Parathyroid adenoma (tissue), 2 donors: ENCODE results near the gene EXOC4.

ENCODE experiments used
- H2AFZ ChIP-seq: fragments of 300-600 bp; sonication (generic); one replicate; pipeline ENCODE4 v1.7.0; 2017; ENCODE audit warnings: antibody characterized with exemption, mild to moderate bottlenecking
- H3K27ac ChIP-seq: fragments of 300-600 bp; sonication (generic); one replicate; pipeline ENCODE4 v1.7.0; 2017
- H3K27me3 ChIP-seq: fragments of 300-600 bp; sonication (generic); one replicate; pipeline ENCODE4 v1.7.0; 2017; ENCODE audit warnings: low read length; ENCODE audit not compliant: control insufficient read depth, insufficient read depth
- H3K36me3 ChIP-seq: fragments of 300-600 bp; sonication (generic); one replicate; pipeline ENCODE4 v1.7.0; 2017; ENCODE audit warnings: low read length; ENCODE audit not compliant: control insufficient read depth, insufficient read depth
- H3K4me1 ChIP-seq: fragments of 300-600 bp; sonication (generic); one replicate; pipeline ENCODE4 v1.7.0; 2017; ENCODE audit warnings: control low read depth
- H3K4me2 ChIP-seq: fragments of 300-600 bp; sonication (generic); one replicate; pipeline ENCODE4 v1.7.0; 2017; ENCODE audit warnings: low read length
- H3K4me3 ChIP-seq: fragments of 300-600 bp; sonication (generic); one replicate; pipeline ENCODE4 v1.7.0; 2017; ENCODE audit warnings: low read depth, low read length
- H3K79me2 ChIP-seq: fragments of 300-600 bp; sonication (generic); one replicate; pipeline ENCODE4 v1.7.0; 2017; ENCODE audit warnings: control low read depth
- H3K9ac ChIP-seq: fragments of 300-600 bp; sonication (generic); one replicate; pipeline ENCODE4 v1.7.0; 2017; ENCODE audit warnings: mild to moderate bottlenecking
- H3K9me3 ChIP-seq: fragments of 300-600 bp; sonication (generic); one replicate; pipeline ENCODE4 v1.7.0; 2017; ENCODE audit warnings: low read length; ENCODE audit not compliant: control insufficient read depth
- CTCF ChIP-seq: fragments of 300-600 bp; sonication (generic); IDR thresholded peaks from one replicate; pipeline ENCODE4 v1.7.0; 2017; ENCODE audit warnings: antibody characterized with exemption, mild to moderate bottlenecking
- donor health status: primary hyperparathyroidism.

EXOC4 gene

GRCh38 chr7:133398506-133398905 lies 145.6 kb downstream of the EXOC4 start:
- Histone ChIP-seq H3K4me2 (no peak overlapping the region), H3K9me3 (no peaks in the 10 kb centered on the region), H3K27me3 (no peaks in the 10 kb centered on the region), H2AFZ (no peak overlapping the region), H3K4me1 (no peaks in the 10 kb centered on the region), H3K4me3 (no peak overlapping the region), H3K9ac (no peak overlapping the region), H3K27ac (no peak overlapping the region), H3K36me3 (no peaks in the 10 kb centered on the region), H3K79me2 (peaks cover 4% of the 10 kb centered on the region)
- no peak for TF ChIP-seq CTCF

- Histone ChIP-seq H3K27ac (no peak overlapping the region), H3K79me2 (peaks cover 4% of the 10 kb centered on the region), H3K27me3 (no peaks in the 10 kb centered on the region), H3K9ac (no peak overlapping the region), H3K4me1 (no peaks in the 10 kb centered on the region), H2AFZ (no peak overlapping the region), H3K36me3 (no peaks in the 10 kb centered on the region), H3K9me3 (no peaks in the 10 kb centered on the region), H3K4me3 (no peak overlapping the region), H3K4me2 (no peak overlapping the region)
- no peak for TF ChIP-seq CTCF
These were observed 148.3 kb downstream of the EXOC4 start for GRCh38 chr7:133401225-133401624.

- no peak for TF ChIP-seq CTCF
- no peaks in the 10 kb centered on the region for H3K36me3 ChIP-seq
These were observed 155.3 kb downstream of the EXOC4 start for GRCh38 chr7:133408212-133408611.

GRCh38 chr7:133409421-133409820 lies 156.5 kb downstream of the EXOC4 start:
- H2AFZ ChIP-seq, result no peak overlapping the region
- no peaks in the 10 kb centered on the region for H3K36me3 ChIP-seq
- H3K9ac ChIP-seq, result no peak overlapping the region
- H3K27ac ChIP-seq, result no peak overlapping the region
- no peak for TF ChIP-seq CTCF
- no peak overlapping the region for H3K4me3 ChIP-seq
- peaks cover 4% of the 10 kb centered on the region for H3K4me1 ChIP-seq
- no peak overlapping the region for H3K4me2 ChIP-seq
- peaks cover 2% of the 10 kb centered on the region for H3K79me2 ChIP-seq
- no peaks in the 10 kb centered on the region for H3K9me3 ChIP-seq
- no peaks in the 10 kb centered on the region for H3K27me3 ChIP-seq

More at GRCh38 chr7:133408212-133408611, 155.3 kb downstream of the EXOC4 start:
- Histone ChIP-seq H3K9me3 (no peaks in the 10 kb centered on the region), H3K9ac (no peak overlapping the region), H3K4me2 (no peak overlapping the region), H3K27ac (no peak overlapping the region), H2AFZ (no peak overlapping the region), H3K27me3 (no peaks in the 10 kb centered on the region), H3K4me1 (peaks cover 4% of the 10 kb centered on the region), H3K4me3 (no peak overlapping the region), H3K79me2 (peaks cover 5% of the 10 kb centered on the region)

GRCh38 chr7:133409966-133410365 lies 157.1 kb downstream of the EXOC4 start:
- H3K79me2 ChIP-seq, result peaks cover 5% of the 10 kb centered on the region
- H3K4me2 ChIP-seq, result no peak overlapping the region
- H2AFZ ChIP-seq, result no peak overlapping the region
- no peak overlapping the region for H3K9ac ChIP-seq
- no peaks in the 10 kb centered on the region for H3K36me3 ChIP-seq
- TF ChIP-seq CTCF, result no peak
- H3K27me3 ChIP-seq, result no peaks in the 10 kb centered on the region
- no peak overlapping the region for H3K27ac ChIP-seq
- H3K4me1 ChIP-seq, result peaks cover 4% of the 10 kb centered on the region
- no peaks in the 10 kb centered on the region for H3K9me3 ChIP-seq
- no peak overlapping the region for H3K4me3 ChIP-seq
